Osteocyte (in vitro differentiated cells): Measurements from ENCODE around the gene COMMD8. TPM values are rescaled to one million over a fixed set of nuclear protein-coding genes. Genes with fewer than 3 reads are reported as not detected.
"Not testable (repeated sequence)": the region's sequence is repeated elsewhere in the genome, so short reads cannot be mapped to it uniquely, and the experiment has no call there.

ENCODE experiments used
- DNase-seq: peaks from one replicate; pipeline ENCODE4 v3.0.0; 2021; ENCODE audit warnings: mixed read lengths; ENCODE audit not compliant: unreplicated experiment; ENCODE audit errors: extremely low spot score
- H3K27ac Mint-ChIP-seq: one replicate; pipeline ENCODE4 v1.8.0; 2021; ENCODE audit warnings: mild to moderate bottlenecking, mixed read lengths; ENCODE audit not compliant: unreplicated experiment
- H3K27me3 Mint-ChIP-seq: one replicate; pipeline ENCODE4 v1.8.0; 2021; ENCODE audit warnings: mixed read lengths; ENCODE audit not compliant: unreplicated experiment
- H3K36me3 Mint-ChIP-seq: one replicate; pipeline ENCODE4 v1.8.0; 2021; ENCODE audit warnings: mixed read lengths; ENCODE audit not compliant: unreplicated experiment
- H3K4me1 Mint-ChIP-seq: one replicate; pipeline ENCODE4 v1.8.0; 2021; ENCODE audit warnings: mixed read lengths; ENCODE audit not compliant: unreplicated experiment
- H3K4me3 Mint-ChIP-seq: one replicate; pipeline ENCODE4 v1.8.0; 2021; ENCODE audit warnings: mild to moderate bottlenecking, moderate library complexity, mixed read lengths; ENCODE audit not compliant: unreplicated experiment
- H3K9me3 Mint-ChIP-seq: one replicate; pipeline ENCODE4 v1.8.0; 2021; ENCODE audit warnings: mixed read lengths; ENCODE audit not compliant: unreplicated experiment
- total RNA-seq: library from RNA; stranded (reverse); gene quantifications from 2 replicates; pipeline ENCODE4 v1.2.1, GENCODE V29; 2021
- TF ChIP-seq, protein P1 (sequence below): fragments of 200-600 bp; sonication (generic); IDR thresholded peaks from 2 replicates; pipeline ENCODE4 v1.5.0; 2021; ENCODE audit warnings: antibody characterized with exemption, mild to moderate bottlenecking, moderate library complexity

Gene COMMD8
- total RNA-seq, 1 donor from 2014 or later: 14.7 TPM

DNA sequence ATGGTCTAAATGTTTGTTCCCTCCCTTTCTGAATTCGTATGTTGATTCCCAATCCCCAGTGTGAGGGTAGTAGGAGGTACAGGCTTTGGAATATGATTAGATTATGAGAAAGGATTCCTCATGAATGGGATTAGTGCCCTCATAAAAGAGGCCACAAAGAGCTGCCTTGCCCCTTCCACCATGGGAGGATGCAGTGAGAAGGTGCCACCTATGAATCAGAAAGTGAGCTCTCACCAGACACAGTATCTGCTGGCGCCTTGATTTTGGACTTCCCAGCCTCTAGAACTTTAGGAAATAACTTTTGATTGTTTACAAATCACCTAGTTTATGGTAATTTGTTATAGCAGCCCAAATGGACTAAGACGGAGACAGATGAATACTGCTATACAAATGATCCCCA, 25.2 kb upstream of the COMMD8 start:
- H3K36me3 Mint-ChIP-seq: peaks cover 13% of the 10 kb centered on the region
- no peaks in the 10 kb centered on the region for H3K27me3 Mint-ChIP-seq
- H3K4me1 Mint-ChIP-seq: peaks cover 23% of the 10 kb centered on the region
- peaks cover 3% of the 10 kb centered on the region for H3K9me3 Mint-ChIP-seq
- H3K27ac Mint-ChIP-seq: no peak overlapping the region
- no peak for DNase-seq
- no peak overlapping the region for H3K4me3 Mint-ChIP-seq
- TF ChIP-seq, protein P1, sequence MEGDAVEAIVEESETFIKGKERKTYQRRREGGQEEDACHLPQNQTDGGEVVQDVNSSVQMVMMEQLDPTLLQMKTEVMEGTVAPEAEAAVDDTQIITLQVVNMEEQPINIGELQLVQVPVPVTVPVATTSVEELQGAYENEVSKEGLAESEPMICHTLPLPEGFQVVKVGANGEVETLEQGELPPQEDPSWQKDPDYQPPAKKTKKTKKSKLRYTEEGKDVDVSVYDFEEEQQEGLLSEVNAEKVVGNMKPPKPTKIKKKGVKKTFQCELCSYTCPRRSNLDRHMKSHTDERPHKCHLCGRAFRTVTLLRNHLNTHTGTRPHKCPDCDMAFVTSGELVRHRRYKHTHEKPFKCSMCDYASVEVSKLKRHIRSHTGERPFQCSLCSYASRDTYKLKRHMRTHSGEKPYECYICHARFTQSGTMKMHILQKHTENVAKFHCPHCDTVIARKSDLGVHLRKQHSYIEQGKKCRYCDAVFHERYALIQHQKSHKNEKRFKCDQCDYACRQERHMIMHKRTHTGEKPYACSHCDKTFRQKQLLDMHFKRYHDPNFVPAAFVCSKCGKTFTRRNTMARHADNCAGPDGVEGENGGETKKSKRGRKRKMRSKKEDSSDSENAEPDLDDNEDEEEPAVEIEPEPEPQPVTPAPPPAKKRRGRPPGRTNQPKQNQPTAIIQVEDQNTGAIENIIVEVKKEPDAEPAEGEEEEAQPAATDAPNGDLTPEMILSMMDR: no peak

DNA sequence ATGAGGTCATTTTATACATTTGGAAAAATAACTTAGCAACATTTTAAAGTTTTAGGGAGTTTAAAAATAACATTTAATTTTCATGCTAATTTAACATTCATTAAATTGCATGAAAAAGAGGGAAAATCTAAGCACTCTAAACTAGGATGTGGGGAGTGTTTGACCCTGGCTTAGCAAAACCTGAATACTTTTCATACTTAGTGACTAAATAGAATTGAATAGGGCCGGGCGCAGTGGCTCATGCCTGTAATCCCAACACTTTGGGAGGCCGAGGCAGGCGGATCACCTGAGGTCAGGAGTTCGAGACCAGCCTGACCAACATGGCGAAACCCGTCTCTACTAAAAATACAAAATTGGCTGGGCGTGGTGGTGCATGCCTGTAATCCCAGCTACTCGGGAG, 23.2 kb upstream of the COMMD8 start:
- Mint-ChIP-seq H3K4me3 (peak overlapping the region; percentile 95), H3K36me3 (peaks cover 13% of the 10 kb centered on the region), H3K4me1 (peaks cover 22% of the 10 kb centered on the region)
- not testable (repeated sequence) for H3K9me3 Mint-ChIP-seq, DNase-seq, H3K27me3 Mint-ChIP-seq, H3K27ac Mint-ChIP-seq

DNA sequence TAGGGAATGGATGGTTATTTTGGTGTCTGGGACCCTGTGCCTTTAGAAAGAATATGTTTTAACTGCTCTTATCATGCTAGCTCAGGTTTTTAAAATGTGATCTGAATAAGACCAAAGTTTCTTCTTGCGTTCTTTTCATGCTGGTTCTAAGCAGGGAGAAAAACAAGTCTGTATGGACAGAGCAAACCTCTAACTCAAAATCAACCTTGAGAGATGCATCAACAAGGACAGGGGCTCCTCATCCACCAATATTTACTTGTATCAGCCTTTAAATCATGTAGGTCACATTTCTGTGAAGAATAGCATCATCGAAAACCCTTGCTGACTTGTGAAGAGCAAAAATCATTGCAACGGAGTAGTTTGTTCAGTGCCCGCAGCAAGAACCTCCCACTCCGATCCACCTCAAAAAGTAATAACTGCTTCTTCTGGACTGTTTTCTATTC, 22.8 kb upstream of the COMMD8 start:
- Mint-ChIP-seq H3K36me3 (peaks cover 11% of the 10 kb centered on the region), H3K27me3 (no peaks in the 10 kb centered on the region), H3K4me3 (peak overlapping the region; percentile 95), H3K9me3 (peaks cover 3% of the 10 kb centered on the region), H3K4me1 (peaks cover 22% of the 10 kb centered on the region), H3K27ac (peak overlapping the region; percentile 100)
- no peak for DNase-seq
- TF ChIP-seq, protein P1: no peak

DNA sequence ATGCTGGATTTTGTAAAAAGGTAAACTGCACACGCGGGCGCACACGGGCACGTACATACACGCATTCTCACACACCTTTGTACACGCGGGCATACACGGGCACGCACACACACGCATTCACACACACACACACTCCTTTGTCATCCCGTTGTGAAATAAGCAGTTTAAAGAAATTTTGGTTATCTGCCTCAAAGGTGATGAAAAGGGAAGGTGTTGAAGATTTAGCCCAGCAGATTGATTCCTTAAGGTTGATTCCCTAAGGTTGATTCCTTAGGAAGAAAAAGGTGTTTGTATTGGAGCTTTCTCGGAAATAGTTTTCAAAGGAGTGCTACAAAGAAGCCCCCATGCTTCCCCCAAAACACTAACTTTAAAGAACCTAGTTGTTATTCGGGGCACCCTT, 22.3 kb upstream of the COMMD8 start:
- H3K36me3 Mint-ChIP-seq: peaks cover 7% of the 10 kb centered on the region
- peaks cover 3% of the 10 kb centered on the region for H3K9me3 Mint-ChIP-seq
- no peak for DNase-seq
- H3K27ac Mint-ChIP-seq: peak overlapping the region; percentile 100
- TF ChIP-seq, protein P1: no peak
- no peaks in the 10 kb centered on the region for H3K27me3 Mint-ChIP-seq
- peak overlapping the region; percentile 95 for H3K4me3 Mint-ChIP-seq
- peaks cover 22% of the 10 kb centered on the region for H3K4me1 Mint-ChIP-seq

DNA sequence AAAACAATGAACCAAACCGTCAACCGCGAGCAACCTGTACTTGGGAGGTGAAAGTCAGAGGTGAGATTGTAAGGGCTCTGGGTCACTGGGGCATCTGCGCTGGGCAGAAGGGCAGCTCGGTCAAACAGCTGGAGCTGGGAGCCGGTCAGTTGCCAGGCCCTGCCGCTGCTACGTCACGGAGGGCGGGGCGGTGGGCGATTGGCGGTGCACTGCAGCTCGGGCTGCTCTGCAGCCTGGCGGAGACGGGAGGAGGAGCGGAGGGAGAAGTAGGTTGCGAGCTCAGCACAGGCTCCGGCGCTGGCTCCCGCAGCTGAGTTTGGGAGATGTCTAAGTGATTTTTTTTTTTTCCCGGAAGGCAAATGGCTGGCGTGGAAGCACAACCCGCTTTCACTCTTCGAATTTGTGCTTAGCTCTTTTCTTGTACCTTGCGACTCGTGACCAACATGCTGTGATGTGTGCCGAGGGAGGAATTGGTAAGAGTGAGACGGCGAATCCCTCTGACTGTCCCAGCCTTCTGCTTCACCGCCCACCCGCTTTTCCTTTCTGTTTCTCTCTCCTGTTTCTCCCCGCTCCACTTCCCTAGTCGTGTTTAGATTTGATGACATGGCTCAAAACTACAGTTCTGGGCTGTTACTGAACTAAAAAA, 21.7 kb upstream of the COMMD8 start, which contains the start of gene ATP10D:
TSS of gene ATP10D (plus strand) at position 229 of the 646 bp plus-strand sequence. CDS start 27,266 bp downstream, outside the sequence.
- Mint-ChIP-seq H3K27me3 (no peaks in the 10 kb centered on the region), H3K9me3 (peaks cover 3% of the 10 kb centered on the region), H3K4me1 (peaks cover 19% of the 10 kb centered on the region), H3K36me3 (peaks cover 2% of the 10 kb centered on the region), H3K4me3 (peak within 1 kb of the TSS; percentile 95), H3K27ac (peak within 1 kb of the TSS; percentile 100)
- peak; percentile 97 for DNase-seq
- TF ChIP-seq, protein P1: peak; percentile 36
